ENCODE data around the gene OXSR1.
"Not testable (repeated sequence)": the region's sequence is repeated elsewhere in the genome, so short reads cannot be mapped to it uniquely, and the experiment has no call there.

Gene OXSR1

GRCh38 chr3:38284756-38285150 is 119.4 kb downstream of the OXSR1 start:
- Histone ChIP-seq H3K18ac (ENCODE audit: low read length) (no peak overlapping the region), H4K91ac (ENCODE audit: low read depth, low read length) (no peak overlapping the region), H3K14ac (ENCODE audit: low read length) (no peak overlapping the region), H3K4me1 (ENCODE audit: control insufficient read depth in 1 of 2, insufficient read depth in 2 of 2, low read length in 2 of 2) (no peaks in the 10 kb centered on the region), H4K12ac (ENCODE audit: low read depth, low read length) (no peak overlapping the region), H2AFZ (ENCODE audit: insufficient read depth, low read length, poor library complexity) (no peak overlapping the region), H3K4me3 (ENCODE audit: low read depth, low read length) (no peak overlapping the region), H3K27me3 (ENCODE audit: insufficient read depth, low read length) (no peaks in the 10 kb centered on the region), H3K4me2 (ENCODE audit: low read length) (no peak overlapping the region), H2BK120ac (ENCODE audit: insufficient read depth, low read length, poor library complexity) (no peak overlapping the region), H3K79me2 (ENCODE audit: control insufficient read depth, insufficient read depth, low read length, poor library complexity) (no peaks in the 10 kb centered on the region), H3K9ac (ENCODE audit: low read length) (no peak overlapping the region), H3K4ac (ENCODE audit: low read depth, low read length) (no peak overlapping the region), H3K23ac (ENCODE audit: low read length) (no peak overlapping the region), H2BK12ac (ENCODE audit: low read length) (no peak overlapping the region), H4K8ac (ENCODE audit: low read depth, low read length) (no peak overlapping the region), H3K36me3 (ENCODE audit: control insufficient read depth in 1 of 2, insufficient read depth in 2 of 2, low read length in 2 of 2) (no peaks in the 10 kb centered on the region), H3K79me1 (ENCODE audit: low read length) (no peaks in the 10 kb centered on the region), H2AK5ac (ENCODE audit: low read length) (no peak overlapping the region), H3K9me3 (ENCODE audit: insufficient read depth, low read depth, low read length) (no peaks in the 10 kb centered on the region), H2BK5ac (ENCODE audit: low read depth, low read length, poor library complexity) (no peak overlapping the region), H3K27ac (ENCODE audit: low read depth, low read length) (no peak overlapping the region)
- DNase-seq, result no peak
- WGBS (ENCODE audit: extremely low coverage, insufficient coverage, insufficient read length), result no CpG with 5 or more reads among the region's 6 CpGs

- H3K79me2 ChIP-seq (ENCODE audit: control insufficient read depth, insufficient read depth, low read length, poor library complexity); H3K27me3 ChIP-seq (ENCODE audit: insufficient read depth, low read length); H3K36me3 ChIP-seq (ENCODE audit: control insufficient read depth in 1 of 2, insufficient read depth in 2 of 2, low read length in 2 of 2); H2BK12ac ChIP-seq (ENCODE audit: low read length); H2AFZ ChIP-seq (ENCODE audit: insufficient read depth, low read length, poor library complexity); H3K18ac ChIP-seq (ENCODE audit: low read length); H2BK5ac ChIP-seq (ENCODE audit: low read depth, low read length, poor library complexity); H2BK120ac ChIP-seq (ENCODE audit: insufficient read depth, low read length, poor library complexity); H3K9me3 ChIP-seq (ENCODE audit: insufficient read depth, low read depth, low read length); H3K4me1 ChIP-seq (ENCODE audit: control insufficient read depth in 1 of 2, insufficient read depth in 2 of 2, low read length in 2 of 2); H3K14ac ChIP-seq (ENCODE audit: low read length); H4K91ac ChIP-seq (ENCODE audit: low read depth, low read length); H3K23ac ChIP-seq (ENCODE audit: low read length); H3K79me1 ChIP-seq (ENCODE audit: low read length); H3K4ac ChIP-seq (ENCODE audit: low read depth, low read length); H2AK5ac ChIP-seq (ENCODE audit: low read length); H3K4me3 ChIP-seq (ENCODE audit: low read depth, low read length); H3K4me2 ChIP-seq (ENCODE audit: low read length); H3K27ac ChIP-seq (ENCODE audit: low read depth, low read length); H3K9ac ChIP-seq (ENCODE audit: low read length); H4K8ac ChIP-seq (ENCODE audit: low read depth, low read length); DNase-seq; H4K12ac ChIP-seq (ENCODE audit: low read depth, low read length): not testable (repeated sequence)
- no CpG with 5 or more reads among the region's 16 CpGs for WGBS (ENCODE audit: extremely low coverage, insufficient coverage, insufficient read length)
Measured at GRCh38 chr3:38289286-38290217, 124.2 kb downstream of the OXSR1 start.

GRCh38 chr3:38297053-38297452 is 131.7 kb downstream of the OXSR1 start:
- H2AK5ac ChIP-seq (ENCODE audit: low read length); H4K8ac ChIP-seq (ENCODE audit: low read depth, low read length); H3K18ac ChIP-seq (ENCODE audit: low read length); H2BK12ac ChIP-seq (ENCODE audit: low read length); H3K27ac ChIP-seq (ENCODE audit: low read depth, low read length); H3K9ac ChIP-seq (ENCODE audit: low read length); H4K91ac ChIP-seq (ENCODE audit: low read depth, low read length); H3K4me2 ChIP-seq (ENCODE audit: low read length); H3K36me3 ChIP-seq (ENCODE audit: control insufficient read depth in 1 of 2, insufficient read depth in 2 of 2, low read length in 2 of 2); H3K27me3 ChIP-seq (ENCODE audit: insufficient read depth, low read length); H3K4me3 ChIP-seq (ENCODE audit: low read depth, low read length); H3K23ac ChIP-seq (ENCODE audit: low read length); H2AFZ ChIP-seq (ENCODE audit: insufficient read depth, low read length, poor library complexity); H3K4ac ChIP-seq (ENCODE audit: low read depth, low read length); H3K79me1 ChIP-seq (ENCODE audit: low read length); H3K14ac ChIP-seq (ENCODE audit: low read length); H2BK5ac ChIP-seq (ENCODE audit: low read depth, low read length, poor library complexity); H3K4me1 ChIP-seq (ENCODE audit: control insufficient read depth in 1 of 2, insufficient read depth in 2 of 2, low read length in 2 of 2); H3K9me3 ChIP-seq (ENCODE audit: insufficient read depth, low read depth, low read length); H3K79me2 ChIP-seq (ENCODE audit: control insufficient read depth, insufficient read depth, low read length, poor library complexity); DNase-seq; H4K12ac ChIP-seq (ENCODE audit: low read depth, low read length); H2BK120ac ChIP-seq (ENCODE audit: insufficient read depth, low read length, poor library complexity): not testable (repeated sequence)
- no CpG with 5 or more reads among the region's 4 CpGs for WGBS (ENCODE audit: extremely low coverage, insufficient coverage, insufficient read length)

GRCh38 chr3:38297537-38297936 is 132.2 kb downstream of the OXSR1 start:
- no peak overlapping the region for H3K4me2 ChIP-seq (ENCODE audit: low read length)
- no peak for DNase-seq
- H4K8ac ChIP-seq (ENCODE audit: low read depth, low read length), result no peak overlapping the region
- no peak overlapping the region for H2AK5ac ChIP-seq (ENCODE audit: low read length)
- H3K27me3 ChIP-seq (ENCODE audit: insufficient read depth, low read length), result no peaks in the 10 kb centered on the region
- H2BK5ac ChIP-seq (ENCODE audit: low read depth, low read length, poor library complexity), result no peak overlapping the region
- no peak overlapping the region for H3K23ac ChIP-seq (ENCODE audit: low read length)
- H2AFZ ChIP-seq (ENCODE audit: insufficient read depth, low read length, poor library complexity), result no peak overlapping the region
- no peak overlapping the region for H3K9ac ChIP-seq (ENCODE audit: low read length)
- H3K4ac ChIP-seq (ENCODE audit: low read depth, low read length), result no peak overlapping the region
- H4K91ac ChIP-seq (ENCODE audit: low read depth, low read length), result no peak overlapping the region
- no peak overlapping the region for H3K4me3 ChIP-seq (ENCODE audit: low read depth, low read length)
- no peak overlapping the region for H4K12ac ChIP-seq (ENCODE audit: low read depth, low read length)
- no peaks in the 10 kb centered on the region for H3K9me3 ChIP-seq (ENCODE audit: insufficient read depth, low read depth, low read length)
- H3K14ac ChIP-seq (ENCODE audit: low read length), result no peak overlapping the region
- no peak overlapping the region for H3K18ac ChIP-seq (ENCODE audit: low read length)
- no peak overlapping the region for H2BK120ac ChIP-seq (ENCODE audit: insufficient read depth, low read length, poor library complexity)
- H2BK12ac ChIP-seq (ENCODE audit: low read length), result no peak overlapping the region
- H3K4me1 ChIP-seq (ENCODE audit: control insufficient read depth in 1 of 2, insufficient read depth in 2 of 2, low read length in 2 of 2), result no peaks in the 10 kb centered on the region
- H3K79me1 ChIP-seq (ENCODE audit: low read length), result no peaks in the 10 kb centered on the region
- no peak overlapping the region for H3K27ac ChIP-seq (ENCODE audit: low read depth, low read length)
- H3K36me3 ChIP-seq (ENCODE audit: control insufficient read depth in 1 of 2, insufficient read depth in 2 of 2, low read length in 2 of 2), result no peaks in the 10 kb centered on the region
- no peaks in the 10 kb centered on the region for H3K79me2 ChIP-seq (ENCODE audit: control insufficient read depth, insufficient read depth, low read length, poor library complexity)

All from trophoblast cell (in vitro differentiated cells and primary cell).